Heart right ventricle (tissue), 16 donors: Measurements from ENCODE around the gene RHO. TPM values are rescaled to one million over a fixed set of nuclear protein-coding genes. Genes with fewer than 3 reads are reported as not detected.
"Not testable (repeated sequence)": the region's sequence is repeated elsewhere in the genome, so short reads cannot be mapped to it uniquely, and the experiment has no call there.

Experiments used
- ATAC-seq, 8 donors: fragments of 200-7000 bp; cut with Tn5 transposase; one replicate each; pipeline ENCODE4 v1.9.1; 2020; ENCODE audit warnings: mild to moderate bottlenecking in 8 of 8, moderate library complexity in 8 of 8, moderate number of reproducible peaks in 1 of 8
- DNase-seq, 2 donors: peaks; one replicate each; pipeline ENCODE4 v3.0.0-alpha.2; 2020
- H3K27ac ChIP-seq, 10 donors: fragments of 200-600 bp; sonication (generic) in 2 of 10; one replicate each; pipeline versions ENCODE4 v1.5.0 to v1.8.0; 2020 to 2022; ENCODE audit warnings: mild to moderate bottlenecking in 3 of 10
- H3K27me3 ChIP-seq, 7 donors: fragments of 200-600 bp; one replicate each; pipeline ENCODE4 v1.8.0; 2021 to 2022; ENCODE audit warnings: mild to moderate bottlenecking in 2 of 7
- H3K36me3 ChIP-seq, 9 donors: fragments of 200-600 bp; sonication (generic) in 1 of 9; one replicate each; pipeline versions ENCODE4 v1.5.0 to v1.8.0; 2020 to 2022; ENCODE audit warnings: mild to moderate bottlenecking in 2 of 9
- H3K4me1 ChIP-seq, 9 donors: fragments of 200-600 bp; sonication (generic) in 1 of 9; one replicate each; pipeline versions ENCODE4 v1.5.0 to v1.8.0; 2020 to 2022; ENCODE audit warnings: mild to moderate bottlenecking in 4 of 9
- H3K4me3 ChIP-seq, 10 donors: fragments of 200-600 bp; sonication (generic) in 2 of 10; one replicate each; pipeline versions ENCODE4 v1.5.0 to v1.8.0; 2020 to 2022; ENCODE audit warnings: mild to moderate bottlenecking in 7 of 10, moderate library complexity in 2 of 10
- H3K9me3 ChIP-seq, 11 donors: fragments of 200-600 bp in 10 of 11; sonication (generic) in 2 of 11; one replicate each; pipeline versions ENCODE4 v1.5.0 to v1.8.0; 2013 to 2022; ENCODE audit warnings: mild to moderate bottlenecking in 2 of 11, control low read depth in 1 of 11, moderate library complexity in 1 of 11
- CTCF ChIP-seq, 9 donors: fragments of 200-600 bp; sonication (generic) in 2 of 9; IDR thresholded peaks; one replicate each; pipeline versions ENCODE4 v1.5.0 to v1.8.0; 2021 to 2022; ENCODE audit warnings: antibody characterized with exemption in 9 of 9, mild to moderate bottlenecking in 5 of 9, moderate library complexity in 1 of 9
- WGBS, 2 donors: extraction: QIAGEN DNeasy Blood & Tissue Kit; methylation state at CpG; one replicate each; pipeline ENCODE4 v1.1.7; 2013; ENCODE audit warnings: inconsistent platforms in 1 of 2; 5-methylcytosine and 5-hydroxymethylcytosine counted together
- intact Hi-C, 10 donors: fragments of 100-400 bp; cut with DNase I; formaldehyde crosslinking; loops; one replicate each; pipeline versions ENCODE4 v1.11.1 to v1.14.2; 2022
- long read RNA-seq, 3 donors: library from polyadenylated mRNA; unstranded; transcript quantifications; one replicate each; pipeline ENCODE4 v2.0.0, GENCODE V29; 2020 to 2021
- polyA plus RNA-seq, 2 donors: library from polyadenylated mRNA; stranded (reverse); fragments of 200-250 nt; gene quantifications; one replicate each; pipeline ENCODE4 v1.2.3, GENCODE V29; 2013
- total RNA-seq, 10 donors: library from RNA; stranded (reverse); fragmentation: NEBNext Ultra II Directional in 3 of 10; extraction: Animal tissue kit (Norgen Biotek cat#: 25700) in 3 of 10; gene quantifications; one replicate each; pipeline versions ENCODE4 v1.2.1 to v1.2.4, GENCODE V29; 2021 to 2023
- donor health status: Arrhythmogenic right ventricular cardiomyopathy.
- donor health status: ischemic (EF 13 %, LVEDD 7.1; RV severe dilation, severe dysfunction).
- donor health status: healthy with polysubstance abuse.
- donor health status: DM: no; HTN: yes; CAD: no.
- donor health status: DM: no; HTN: no; CAD: no.
- donor health status: ischemic (EF 25% LVEDD 6.9; RV normal size, moderate dysfunction).
- donor health status: ischemic (EF 25% LVEDD 5.7; RV mildly dilated, moderate dysfunction).
- donor health status: healthy.
- donor health status: DM: yes; HTN: yes; CAD: no.
- donor health status: Ischemic cardiomyopathy.
- donor health status: ischemic (EF 35%, LVEDD 5.7; RV mildly dilated, moderate dysfunction).
- donor health status: nonischemic (EF 11% LVEDD 7.7; RV severe dilation, severe dysfunction).
- donor health status: DM: yes; HTN: yes; CAD: no.
- donor health status: PGD.
- donor health status: ischemic (EF 29% LVEDD 5.4; RV normal size, mild dysfunction).
- donor health status: nonischemic (EF 23%, LVEDD 6.1; RV moderate dilation, normal function).

RHO gene
- not detected for total RNA-seq
- polyA plus RNA-seq = not detected
- long read RNA-seq, donor 1 = 0 reads
- long read RNA-seq, donor 2 = 0 reads
- long read RNA-seq, donor 3 = 0 reads

GRCh38 chr3:129528589-129529100 is at the start of gene RHO:
RHO (plus strand) TSS chr3:129528639; CDS start chr3:129528734, 95 bp downstream.
- Histone ChIP-seq H3K4me1 (peaks cover 5 to 26% (median 9%) of the 10 kb centered on the region in 9 donors), H3K27ac (peak within 1 kb of the TSS in 1 of 10 donors; percentile 21), H3K36me3 (no peaks in the 10 kb centered on the region), H3K9me3 (no peaks in the 10 kb centered on the region), H3K27me3 (no peaks in the 10 kb centered on the region), H3K4me3 (no peak within 1 kb of the TSS)
- DNase-seq = no peak
- no peak for ATAC-seq
- 92 to 97% methylated on average over 18 of the region's 18 CpGs for WGBS, 2 donors
- no peak for TF ChIP-seq CTCF (IDR thresholded peaks at IDR 0.05)
- intact Hi-C loops = no loop called here

GRCh38 chr3:129481225-129481765 is 47.1 kb upstream of the RHO start:
- ATAC-seq (peak; percentile 14 to 50 (median 26)), DNase-seq (peak in 1 of 2 donors; percentile 67)
- not testable (repeated sequence) for H3K4me3 ChIP-seq, H3K9me3 ChIP-seq, H3K27me3 ChIP-seq
- Histone ChIP-seq H3K36me3 (peaks cover 0 to 74% (median 33%) of the 10 kb centered on the region in 9 donors), H3K27ac (peak overlapping the region in 9 of 10 donors; percentile 21 to 80 (median 73)), H3K4me1 (peaks cover 10 to 42% (median 34%) of the 10 kb centered on the region in 9 donors)
- intact Hi-C loops = loop anchor here in 5 of 10 donors (5.0 to 10.0 kb wide), 3 partner anchors 34 to 454 kb away; no protein-coding TSS in a partner anchor
- 41 to 60% methylated on average over 6 to 8 of the region's 11 CpGs for whole genome bisulfite sequencing, 2 donors

GRCh38 chr3:129481766-129482332 is 46.6 kb upstream of the RHO start:
- H3K4me3 ChIP-seq = no peak overlapping the region
- H3K27me3 ChIP-seq = no peaks in the 10 kb centered on the region
- peak overlapping the region; percentile 14 to 80 (median 72) for H3K27ac ChIP-seq
- WGBS, 2 donors = 49 to 63% methylated on average over 12 of the region's 12 CpGs
- H3K4me1 ChIP-seq = peaks cover 14 to 48% (median 39%) of the 10 kb centered on the region in 9 donors
- intact Hi-C loops = loop anchor here in 5 of 10 donors (5.0 to 10.0 kb wide), 3 partner anchors 35 to 453 kb away; no protein-coding TSS in a partner anchor
- peak; percentile 59 to 86 (median 74) for ATAC-seq
- DNase-seq = peak in 1 of 2 donors; percentile 63
- H3K9me3 ChIP-seq = no peaks in the 10 kb centered on the region
- no peak for TF ChIP-seq CTCF (IDR thresholded peaks at IDR 0.05)
- H3K36me3 ChIP-seq = peaks cover 0 to 69% (median 28%) of the 10 kb centered on the region in 9 donors

GRCh38 chr3:129482721-129483120 is 45.7 kb upstream of the RHO start:
- peak in 2 of 9 donors; percentile 8 to 12 for TF ChIP-seq CTCF (IDR thresholded peaks at IDR 0.05)
- WGBS, 2 donors = 85 to 86% methylated on average over 1 of the region's 1 CpG
- Histone ChIP-seq H3K36me3 (peaks cover 0 to 60% (median 19%) of the 10 kb centered on the region in 9 donors), H3K9me3 (no peaks in the 10 kb centered on the region), H3K4me1 (peaks cover 18 to 57% (median 44%) of the 10 kb centered on the region in 9 donors), H3K4me3 (no peak overlapping the region), H3K27ac (peak overlapping the region in 9 of 10 donors; percentile 43 to 80 (median 73)), H3K27me3 (no peaks in the 10 kb centered on the region)
- no peak for DNase-seq
- ATAC-seq = no peak
- intact Hi-C loops = loop anchor here in 5 of 10 donors (5.0 to 10.0 kb wide), 3 partner anchors 35 to 452 kb away; no protein-coding TSS in a partner anchor
